GM21529 (cell line): Measurements from ENCODE around the gene RNF7.
"Not testable (repeated sequence)": the region's sequence is repeated elsewhere in the genome, so short reads cannot be mapped to it uniquely, and the experiment has no call there.

Source experiments
- ATAC-seq: cut with Tn5 transposase; IDR thresholded peaks from one replicate; pipeline ENCODE4 v1.9.1; 2021; ENCODE audit not compliant: unreplicated experiment

RNF7 gene

DNA sequence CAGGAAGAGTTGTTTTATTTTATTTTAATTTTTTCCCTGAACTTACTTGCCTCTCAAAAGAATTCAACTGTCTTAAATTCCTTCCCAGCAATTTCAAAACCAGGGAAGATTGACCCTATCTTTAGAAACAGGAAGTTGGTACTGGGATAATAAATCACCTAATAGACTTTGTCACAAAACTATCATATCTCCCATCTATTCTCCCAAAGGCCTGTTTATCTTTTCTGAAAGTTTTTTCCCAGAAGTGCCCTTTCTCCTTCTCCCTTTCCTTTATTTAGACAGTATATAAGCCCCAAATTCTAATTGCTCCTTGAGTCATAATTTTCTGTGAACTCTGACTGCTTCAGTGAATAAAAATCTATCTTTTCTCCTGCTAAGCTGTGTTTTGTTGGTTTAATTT, 2.9 kb upstream of the RNF7 start:
- no peak for ATAC-seq

DNA sequence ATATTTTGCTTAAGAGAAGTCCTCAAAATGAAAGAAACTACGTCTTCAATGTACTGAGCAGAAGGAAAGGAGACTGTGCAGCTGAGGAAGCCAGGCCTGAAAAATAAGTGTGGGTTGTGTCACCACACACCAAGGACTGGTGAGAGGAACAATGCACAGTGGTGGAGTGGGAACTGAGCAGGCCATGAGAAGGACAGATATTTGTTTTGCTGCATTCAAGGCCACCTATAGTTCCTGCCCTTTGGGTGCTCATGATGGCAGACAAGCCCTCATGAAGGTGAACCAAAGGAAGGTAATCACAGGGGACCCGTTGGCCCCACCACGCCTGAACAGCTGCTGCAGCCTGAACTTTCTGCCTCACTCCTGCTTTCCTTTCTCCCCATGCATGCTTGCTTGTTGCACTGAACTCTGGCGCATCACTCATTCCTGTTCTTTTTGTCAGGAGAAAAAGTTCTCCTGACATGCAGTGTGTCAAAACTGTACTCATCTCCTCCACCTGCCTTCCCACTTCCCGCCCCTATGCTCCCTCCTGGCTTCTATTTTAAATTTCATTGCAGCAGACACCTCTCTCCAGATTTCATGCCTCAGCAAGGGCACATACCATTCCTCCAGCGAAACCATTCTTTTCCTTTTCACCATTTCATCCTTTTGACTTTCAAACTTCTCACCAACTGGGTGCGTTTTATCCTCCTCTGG, 2.2 kb upstream of the RNF7 start:
- ATAC-seq = no peak

DNA sequence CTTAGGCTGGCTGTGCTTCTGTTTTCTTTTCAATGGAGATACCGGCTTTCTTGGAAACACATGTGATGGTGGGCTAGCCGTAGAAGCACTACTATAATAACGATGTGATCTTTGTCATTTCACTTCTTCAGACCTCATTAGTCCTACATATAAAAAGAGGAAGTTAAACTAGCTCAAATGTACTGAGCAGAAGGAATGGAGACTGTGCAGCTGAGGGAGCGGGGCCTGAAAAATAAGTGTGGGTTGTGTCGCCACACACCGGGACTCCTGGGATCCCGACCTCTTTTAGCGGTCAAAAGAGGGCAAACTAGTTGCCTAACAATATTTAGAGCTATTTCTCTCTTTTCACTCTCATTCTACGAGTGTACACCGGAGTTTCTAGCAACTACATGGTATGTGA, 1.0 kb upstream of the RNF7 start:
- ATAC-seq = no peak

DNA sequence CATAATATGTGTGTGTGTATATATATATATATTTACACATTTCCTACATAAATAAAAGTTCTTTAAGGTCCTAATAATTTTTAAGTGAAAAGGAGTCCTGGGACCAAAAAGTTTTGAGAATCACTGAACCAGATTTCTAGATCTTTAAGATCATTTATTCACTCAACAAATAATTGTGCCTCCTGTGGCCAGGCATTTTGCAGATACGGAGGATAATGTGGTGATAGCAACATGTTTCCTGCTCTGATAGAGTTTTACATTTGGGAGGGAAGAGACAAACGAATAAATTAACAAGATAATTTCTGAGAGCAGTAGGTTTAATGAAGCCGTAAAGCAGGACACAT, 448 bp upstream of the RNF7 start:
- ATAC-seq = no peak

DNA sequence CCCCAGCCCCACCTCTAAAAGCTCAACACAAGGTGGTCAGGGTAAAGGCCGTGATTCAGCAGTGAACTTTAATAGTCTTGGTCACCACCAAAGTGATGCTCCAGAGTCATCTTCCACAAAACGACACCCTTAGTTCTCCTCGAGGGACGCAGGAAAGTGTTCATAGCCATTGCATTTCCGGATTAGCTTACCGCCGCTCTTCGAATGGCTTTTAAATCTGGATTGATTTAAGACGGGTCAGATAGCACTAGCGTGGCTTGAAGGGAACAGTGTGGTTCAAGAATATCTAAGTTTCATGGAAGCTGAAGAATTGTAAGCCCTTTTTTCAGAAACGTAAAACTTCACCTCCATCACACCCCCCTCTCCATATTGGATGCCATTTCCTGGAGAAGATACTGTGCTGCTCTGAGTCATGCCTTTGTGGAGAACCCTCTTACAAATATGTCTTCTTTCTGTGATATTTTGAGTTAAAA, 829 bp downstream of the RNF7 start:
- no peak for ATAC-seq

DNA sequence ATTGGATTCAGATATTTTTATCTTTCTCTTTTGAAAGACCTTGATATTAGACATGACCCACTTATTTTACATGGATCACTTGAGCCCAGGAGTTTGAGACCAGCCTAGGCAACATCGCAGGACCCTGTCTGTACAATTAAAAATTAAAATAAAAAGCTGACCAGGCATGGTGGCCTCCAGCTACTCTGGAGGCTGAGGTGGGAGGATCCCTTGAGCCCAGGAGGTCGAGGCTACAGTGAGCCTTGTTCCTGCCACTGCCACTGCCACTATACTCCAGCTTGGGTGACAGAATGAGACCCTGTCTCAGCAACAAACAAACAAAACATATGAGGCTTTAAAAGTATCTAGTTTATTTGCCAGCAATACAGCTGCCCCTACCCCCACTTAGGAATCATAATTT, 1.6 kb downstream of the RNF7 start:
- no peak for ATAC-seq

DNA sequence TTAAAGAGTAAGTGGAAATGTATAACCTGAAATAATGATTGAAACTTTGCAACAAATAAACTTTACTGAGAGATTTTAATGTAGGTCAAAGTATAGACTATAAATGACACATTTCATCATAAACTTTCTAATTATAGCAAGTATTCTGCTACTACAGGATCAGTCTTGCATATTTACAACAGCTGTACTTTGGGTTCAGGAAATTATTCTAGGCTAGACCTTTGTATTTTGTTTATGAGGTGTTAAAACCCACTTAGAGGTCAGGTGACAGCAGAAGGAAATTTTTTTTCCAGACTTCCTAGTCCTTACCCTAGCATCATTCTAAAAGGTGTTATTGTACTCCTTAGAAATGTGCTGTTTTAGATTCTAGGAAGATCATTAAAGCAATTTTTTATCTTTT, 2.3 kb downstream of the RNF7 start:
- ATAC-seq = no peak

DNA sequence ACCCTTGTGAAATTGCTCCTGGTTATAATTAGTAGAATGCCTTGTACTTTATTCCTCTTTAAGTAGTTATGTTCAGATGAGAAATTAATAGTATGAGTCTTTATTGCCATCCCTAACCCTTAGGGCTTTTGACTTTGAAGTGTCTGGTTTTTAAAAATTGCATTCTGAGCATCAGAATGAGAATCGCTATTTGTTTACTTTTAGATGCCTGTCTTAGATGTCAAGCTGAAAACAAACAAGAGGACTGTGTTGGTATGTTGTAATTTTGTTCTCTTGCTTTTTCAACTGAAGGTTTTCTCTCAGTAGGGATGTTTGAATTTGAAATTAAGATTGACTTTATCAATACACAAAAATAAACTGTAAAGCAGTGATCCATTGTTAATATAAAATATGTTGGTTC, 5.2 kb downstream of the RNF7 start:
- no peak for ATAC-seq

DNA sequence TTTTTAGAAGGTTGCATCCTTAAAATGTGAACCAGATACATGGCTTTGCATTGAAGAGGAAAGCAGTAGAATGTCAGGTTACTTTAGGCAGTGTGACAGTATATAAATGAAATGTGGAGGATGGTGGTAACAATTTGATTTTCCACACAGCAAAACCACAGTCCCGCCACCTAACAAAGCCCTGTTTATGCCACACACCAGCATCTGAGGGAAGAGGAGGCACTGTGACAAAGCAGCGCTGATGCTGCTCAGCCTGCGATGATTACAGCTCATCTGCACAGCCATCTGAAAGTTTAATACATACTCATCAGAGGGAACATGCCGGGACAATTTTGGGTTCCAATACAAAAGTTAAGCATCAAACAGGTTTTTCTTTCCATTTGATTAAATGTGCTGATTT, 8.9 kb downstream of the RNF7 start:
- ATAC-seq = no peak

DNA sequence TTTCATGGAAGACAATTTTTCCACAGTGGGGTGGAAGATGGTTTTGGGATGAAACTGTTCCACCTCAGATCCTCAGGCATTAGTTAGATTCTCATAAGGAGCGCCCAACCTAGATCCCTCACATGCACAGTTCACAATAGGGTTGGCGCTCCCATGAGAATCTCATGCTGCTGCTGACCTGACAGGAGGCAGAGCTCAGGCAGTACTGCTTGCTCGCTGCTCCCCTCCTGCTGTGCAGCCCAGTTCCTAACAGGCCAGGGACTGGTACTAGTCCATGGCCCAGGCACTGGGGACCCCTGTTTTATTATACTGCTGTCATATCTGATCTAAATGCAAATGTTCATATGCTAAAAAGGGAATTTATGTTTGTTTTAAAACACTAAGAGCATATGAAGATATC, 15.3 kb downstream of the RNF7 start:
- ATAC-seq = no peak

DNA sequence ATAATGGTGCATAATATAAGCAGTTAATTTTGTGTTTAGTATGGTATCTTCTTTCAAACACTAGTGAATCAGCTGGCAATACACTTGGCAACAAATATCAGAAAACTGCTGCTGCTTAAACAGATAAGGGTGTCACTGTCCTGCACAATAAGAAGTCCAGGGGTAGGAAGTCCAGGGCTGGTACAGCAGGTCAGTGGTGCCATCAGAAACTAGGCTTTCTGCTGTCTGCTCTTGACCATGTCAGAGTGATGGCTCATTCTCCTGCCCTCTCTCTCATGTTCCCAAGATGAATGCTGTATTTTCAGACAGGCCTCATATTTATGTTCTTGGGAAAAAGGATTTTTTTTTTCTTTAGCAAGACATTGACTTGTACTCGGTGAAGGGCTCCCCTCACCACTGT, 15.9 kb downstream of the RNF7 start:
- no peak for ATAC-seq

DNA sequence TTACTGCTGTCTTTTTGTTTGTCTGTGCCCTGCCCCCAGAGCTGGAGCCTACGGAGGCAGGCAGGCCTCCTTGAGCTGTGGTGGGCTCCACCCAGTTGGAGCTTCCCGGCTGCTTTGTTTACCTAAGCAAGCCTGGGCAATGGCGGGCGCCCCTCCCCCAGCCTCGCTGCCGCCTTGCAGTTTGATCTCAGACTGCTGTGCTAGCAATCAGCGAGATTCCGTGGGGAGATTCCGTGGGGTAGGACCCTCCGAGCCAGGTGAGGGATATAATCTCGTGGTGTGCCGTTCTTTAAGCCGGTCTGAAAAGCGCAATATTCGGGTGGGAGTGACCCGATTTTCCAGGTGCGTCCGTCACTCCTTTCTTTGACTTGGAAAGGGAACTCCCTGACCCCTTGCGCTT, 24.5 kb downstream of the RNF7 start:
- not testable (repeated sequence) for ATAC-seq

DNA sequence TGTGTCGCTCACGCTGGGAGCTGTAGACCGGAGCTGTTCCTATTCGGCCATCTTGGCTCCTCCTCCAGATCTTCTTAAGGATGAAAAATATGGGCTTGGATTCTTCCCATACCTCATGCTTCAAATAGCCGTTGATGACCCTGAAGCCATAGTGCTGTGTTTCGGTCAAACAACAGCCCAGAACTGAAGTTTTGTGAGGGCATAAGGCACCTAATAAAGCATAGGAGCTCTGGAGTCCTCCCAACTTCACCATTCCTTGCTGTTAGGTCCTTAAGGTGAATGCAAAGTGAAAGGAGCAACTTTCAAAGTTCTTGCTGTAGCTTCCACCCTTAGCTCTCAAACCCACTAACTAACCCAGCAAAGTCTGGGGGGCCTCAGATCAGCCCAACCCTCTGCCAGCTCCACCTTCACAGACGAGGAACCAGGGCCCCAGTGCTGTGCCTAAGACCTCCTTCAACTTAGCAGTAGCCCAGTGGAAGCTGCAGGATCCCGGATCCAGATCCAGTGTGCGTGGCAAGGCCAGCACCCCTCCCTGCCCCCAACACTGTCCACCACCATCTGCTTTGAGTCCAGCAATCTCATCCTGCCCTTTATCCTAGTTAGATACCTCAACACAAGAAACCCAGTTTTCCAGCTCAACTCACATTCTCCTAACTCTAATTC, 25.1 kb downstream of the RNF7 start, which contains the start of gene GRK7:
Gene GRK7 (plus strand): TSS at position 321 of the 663 bp plus-strand sequence. CDS start 14,877 bp downstream, outside the sequence.
- no peak for ATAC-seq

DNA sequence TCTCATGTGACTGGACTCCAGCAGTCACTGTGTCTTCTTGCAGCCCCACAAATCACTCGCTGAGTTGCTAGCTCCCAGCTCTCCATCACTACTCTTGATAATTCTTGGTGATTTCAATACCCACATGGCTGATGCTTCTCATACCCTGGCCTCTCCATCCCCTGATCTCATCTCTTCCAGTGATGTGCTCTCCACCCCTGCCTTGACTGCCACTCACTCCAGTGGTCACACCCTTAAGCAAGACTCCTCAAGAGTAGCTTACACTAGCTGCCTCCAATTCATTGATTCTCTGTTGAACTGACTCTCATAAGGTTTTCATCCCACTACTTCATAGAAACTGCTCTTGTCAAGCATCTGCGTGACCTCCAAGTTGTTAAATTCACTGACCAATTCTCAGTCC, 25.9 kb downstream of the RNF7 start:
- no peak for ATAC-seq

DNA sequence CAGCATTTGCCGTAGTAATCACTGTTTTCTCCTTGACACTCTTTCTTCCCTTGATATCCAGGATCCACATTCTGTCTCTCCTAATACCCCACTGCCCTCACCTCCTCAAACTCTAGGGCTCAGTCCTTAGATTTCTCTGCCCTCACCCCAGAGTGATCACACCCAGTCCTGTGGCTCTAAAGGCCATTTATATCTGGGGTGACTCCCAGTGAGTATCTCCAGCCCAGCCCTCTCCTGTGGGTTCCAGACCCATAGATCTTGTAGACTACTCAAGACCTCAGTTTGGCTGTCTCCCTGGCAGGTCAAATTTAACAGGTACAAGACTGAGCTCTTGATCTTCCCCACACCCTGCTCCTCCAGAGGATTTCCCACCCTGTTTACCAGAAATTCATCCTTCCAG, 26.4 kb downstream of the RNF7 start:
- ATAC-seq = no peak

DNA sequence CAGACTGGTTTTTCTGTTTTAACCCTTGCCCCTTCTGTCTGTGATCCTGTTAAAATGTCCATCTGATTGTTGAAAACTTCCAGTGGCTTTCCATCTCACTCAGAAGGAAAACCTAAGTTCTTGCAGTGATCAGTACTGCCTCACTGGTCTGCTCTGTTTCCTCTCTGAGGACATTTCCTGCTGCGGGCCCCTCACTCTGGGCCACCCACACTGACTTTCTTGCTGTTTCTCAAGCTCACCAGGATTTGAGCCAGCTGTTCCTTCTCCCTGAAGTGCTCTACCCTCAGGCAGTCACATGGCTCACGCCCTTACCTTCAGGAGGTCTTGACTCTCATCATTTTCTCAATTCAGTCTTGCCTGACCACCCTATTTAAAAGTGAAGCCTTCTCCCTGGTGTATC, 26.9 kb downstream of the RNF7 start:
- no peak for ATAC-seq

DNA sequence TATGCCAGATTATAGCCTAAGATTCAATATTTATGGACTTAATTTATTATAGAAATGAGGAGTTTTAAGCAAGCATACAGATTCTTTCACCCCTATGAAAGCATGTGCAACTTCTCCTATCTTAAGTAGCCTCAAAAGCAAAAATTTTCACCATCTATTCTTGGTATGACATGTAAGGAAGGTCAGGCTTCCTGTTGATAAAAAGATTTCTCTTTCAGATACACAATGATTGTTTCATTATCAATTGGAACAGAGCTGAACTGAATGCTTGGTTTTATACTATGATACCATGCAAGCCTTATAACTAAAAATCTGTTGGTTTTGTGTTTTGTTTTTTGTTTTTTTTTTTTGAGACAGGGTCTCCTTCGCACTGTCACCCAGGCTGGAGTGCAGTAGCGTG, 29.0 kb downstream of the RNF7 start:
- ATAC-seq = no peak

DNA sequence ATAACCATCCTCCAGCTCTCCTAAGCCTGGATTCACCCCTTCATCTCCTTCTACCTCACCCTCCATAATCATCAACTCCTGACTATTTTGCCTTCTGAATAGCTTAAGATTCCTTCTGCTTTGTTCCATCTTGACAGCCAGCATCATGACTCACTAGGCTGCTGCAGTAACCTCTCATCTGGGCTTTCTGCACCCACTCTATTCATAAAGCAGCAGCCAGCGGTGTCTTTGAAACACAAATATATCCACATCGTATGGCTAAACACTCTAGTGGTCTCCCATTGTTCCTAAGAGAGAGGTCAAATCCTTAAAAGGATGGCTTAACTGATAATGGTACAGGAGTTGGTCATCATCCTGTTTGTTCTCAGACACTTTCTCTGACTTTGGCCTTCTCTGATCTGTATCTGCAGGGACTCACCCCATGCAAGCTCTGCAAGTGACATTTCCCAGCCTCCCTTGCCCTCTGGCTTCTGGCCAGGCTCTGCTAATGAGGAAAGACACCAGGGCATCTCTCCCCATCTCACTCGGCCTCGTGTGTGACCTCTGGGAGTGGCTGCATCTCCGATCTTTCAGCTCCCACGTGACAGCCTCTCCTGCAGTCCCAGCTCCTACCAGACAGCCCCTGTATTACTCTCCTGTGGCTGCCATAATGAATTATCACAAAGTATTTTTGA, 31.3 kb downstream of the RNF7 start:
- ATAC-seq = no peak

DNA sequence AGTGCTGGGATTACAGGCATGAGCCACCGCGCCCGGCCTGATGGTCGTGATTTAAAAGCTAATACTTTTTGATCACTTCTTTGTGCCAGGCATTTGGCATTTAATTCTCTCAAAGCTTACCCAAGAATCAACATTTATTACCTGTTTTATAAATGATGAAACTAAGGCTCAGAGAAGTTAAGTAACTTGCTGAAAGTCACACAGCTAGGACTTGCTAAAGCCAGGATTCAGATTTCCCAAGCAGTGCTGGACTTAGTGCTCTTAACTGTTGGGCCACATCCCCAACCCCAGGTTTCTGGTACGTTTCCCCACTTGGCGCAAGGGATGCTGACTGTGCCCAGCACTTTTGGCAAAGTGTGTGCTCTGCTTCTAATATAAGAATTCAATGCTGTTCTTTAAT, 35.6 kb downstream of the RNF7 start:
- no peak for ATAC-seq

DNA sequence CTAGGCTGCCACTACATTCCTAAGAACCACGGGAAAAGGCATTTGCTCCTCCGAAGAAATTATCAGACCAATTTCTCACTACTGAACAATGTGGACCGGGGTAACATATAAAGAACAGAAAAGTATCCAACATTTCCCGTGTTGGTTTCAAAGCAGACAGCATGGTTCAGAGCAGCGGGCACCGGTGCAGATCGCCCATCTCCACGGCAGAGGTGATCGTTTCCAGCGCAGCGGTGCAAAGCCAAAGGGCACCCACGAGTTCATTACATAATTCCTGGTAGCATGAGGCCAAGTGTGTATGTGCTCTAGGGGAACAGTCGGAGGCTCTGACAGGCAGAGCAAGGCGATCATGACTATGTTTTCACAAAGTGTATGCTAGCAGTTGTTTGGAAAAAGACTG, 38.3 kb downstream of the RNF7 start:
- ATAC-seq = no peak

DNA sequence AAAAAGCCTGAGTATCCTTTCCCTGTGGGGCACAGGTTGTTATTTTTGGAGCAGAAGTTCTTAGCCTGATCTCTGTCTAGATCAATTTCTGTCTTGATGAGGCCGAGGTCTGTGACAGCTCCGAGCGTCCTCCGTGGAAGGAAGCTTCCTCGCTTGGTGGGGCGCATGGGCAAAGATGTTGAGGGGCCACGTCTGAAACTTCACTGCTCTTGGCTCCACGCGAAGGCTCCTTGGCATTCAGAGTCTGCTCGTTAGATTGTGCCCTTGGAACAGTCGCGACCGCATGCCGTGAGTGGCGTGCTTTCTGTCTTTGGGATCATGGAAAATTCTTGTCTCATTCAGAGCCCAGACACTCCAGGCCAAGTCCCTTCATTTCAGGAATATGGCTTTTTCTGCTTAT, 38.8 kb downstream of the RNF7 start:
- no peak for ATAC-seq
